Amniotic stem cell (primary cell): Measurements from ENCODE around the gene ENPP6.
"Not testable (repeated sequence)": the region's sequence is repeated elsewhere in the genome, so short reads cannot be mapped to it uniquely, and the experiment has no call there.

Source experiments
- DNase-seq: peaks from one replicate; lab custom pipeline; 2025; lab: John Stamatoyannopoulos, UW

The ENPP6 gene

GRCh38 chr4:184061582-184061981 is 156.1 kb downstream of the ENPP6 start:
- DNase-seq, result no peak

DNA sequence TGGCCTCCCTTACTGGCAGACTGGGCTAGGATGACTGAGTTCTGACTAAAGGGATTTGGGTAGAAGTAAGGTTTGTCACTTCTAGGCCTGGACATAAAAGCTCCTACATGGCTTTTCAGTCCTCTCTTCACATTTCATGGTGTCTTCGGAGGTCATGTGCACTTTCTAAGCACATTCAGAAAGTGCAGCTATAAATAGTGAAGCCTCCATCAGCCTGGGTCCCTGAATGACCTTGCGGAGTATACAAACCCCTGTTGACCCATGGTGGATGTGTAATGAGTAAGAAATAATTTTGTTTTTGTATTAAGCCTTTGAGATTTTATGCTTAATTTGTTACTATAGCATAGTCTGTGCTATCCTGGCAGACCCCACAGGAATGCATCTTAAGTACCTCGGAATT is 158.6 kb downstream of the ENPP6 start:
- no peak for DNase-seq

DNA sequence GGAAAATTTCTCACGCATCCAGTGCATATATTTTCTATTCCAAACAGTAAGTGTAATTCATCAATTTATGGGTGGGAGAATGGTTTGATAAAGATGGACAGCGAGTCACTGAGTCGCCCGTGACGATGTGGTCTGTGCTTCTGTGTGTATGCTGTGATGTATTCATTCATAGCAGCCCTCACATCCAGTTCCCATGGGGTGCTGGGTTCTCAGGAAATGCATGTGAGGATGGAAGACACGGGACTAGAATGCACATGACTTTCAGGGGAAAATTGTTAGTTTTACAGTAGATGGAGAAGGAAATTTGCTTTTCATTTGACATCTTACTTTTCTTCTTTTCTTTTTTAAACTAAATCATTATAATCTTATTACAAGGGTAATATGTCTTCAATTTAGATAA is 159.6 kb downstream of the ENPP6 start:
- DNase-seq, result no peak

- no peak for DNase-seq
Observed at GRCh38 chr4:184056877-184057276, 160.8 kb downstream of the ENPP6 start.

GRCh38 chr4:184053434-184053833 is 164.2 kb downstream of the ENPP6 start:
- no peak for DNase-seq

DNA sequence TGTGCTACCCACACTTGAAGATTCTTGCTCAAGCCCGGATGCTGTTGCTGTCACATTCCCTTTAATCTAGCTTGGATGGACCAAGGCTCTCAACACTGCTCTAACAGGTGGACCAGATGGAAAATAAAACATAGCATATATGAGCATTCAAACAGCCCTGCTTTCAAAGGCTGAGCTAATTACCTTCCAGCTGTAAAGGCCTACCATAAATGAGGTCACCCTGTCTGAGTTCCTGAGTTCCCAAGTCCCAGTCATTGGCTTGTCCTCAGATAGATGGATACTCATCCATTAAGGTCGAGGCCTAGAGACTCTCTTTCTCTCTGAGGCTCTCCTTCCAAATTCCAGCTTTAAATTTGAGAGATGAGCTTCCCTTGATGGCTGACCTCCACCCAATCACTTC is 165.1 kb downstream of the ENPP6 start:
- no peak for DNase-seq

GRCh38 chr4:184051262-184051661 is 166.4 kb downstream of the ENPP6 start:
- DNase-seq, result not testable (repeated sequence)

DNA sequence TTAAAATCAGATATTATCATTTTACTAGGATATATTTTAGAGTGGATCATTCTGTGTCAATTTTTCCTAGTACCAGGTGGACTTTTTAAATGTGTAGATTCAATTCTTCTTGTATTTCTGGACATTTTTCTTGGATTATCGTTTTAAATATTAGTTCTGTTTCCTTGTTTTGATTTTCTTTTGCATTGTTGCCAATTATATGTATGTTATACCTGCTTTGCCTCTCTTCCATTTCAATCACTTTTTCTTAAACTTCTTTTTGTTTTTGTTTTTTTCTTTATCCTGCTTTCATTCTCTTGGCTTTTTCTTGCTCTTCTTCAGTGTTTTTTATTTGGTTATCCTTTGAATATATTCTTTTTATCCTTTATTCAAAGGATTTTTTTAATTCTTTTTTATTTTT is 171.5 kb downstream of the ENPP6 start:
- no peak for DNase-seq

DNA sequence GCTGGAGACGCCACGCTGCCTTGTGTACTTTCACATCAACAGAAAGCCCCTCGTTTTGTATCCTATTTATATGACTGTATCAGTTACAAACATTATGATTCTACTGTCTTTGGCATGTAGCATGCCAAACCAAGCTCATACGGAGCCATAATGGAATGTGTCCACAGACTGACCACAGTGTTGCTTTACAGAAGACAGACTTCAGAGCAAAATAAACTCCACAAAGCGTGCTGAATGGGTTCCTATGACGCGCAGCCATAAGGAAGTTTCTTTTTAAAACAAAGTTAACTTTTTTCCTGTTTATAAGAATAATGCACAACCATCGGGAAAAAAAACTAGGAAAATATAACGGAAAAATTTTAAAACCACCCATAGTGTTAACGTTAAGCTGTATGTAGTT is 176.5 kb downstream of the ENPP6 start:
- no peak for DNase-seq

- no peak for DNase-seq
Observed at GRCh38 chr4:184039963-184040383, 177.7 kb downstream of the ENPP6 start.
